Tracheal epithelial cell (primary cell): Measurements from ENCODE around the gene PRKCQ. TPM values are rescaled to one million over a fixed set of nuclear protein-coding genes. Genes with fewer than 3 reads are reported as not detected.

Source experiments
- total RNA-seq: library from RNA; depleted of rRNA; stranded (reverse); fragments of >200 nt; gene quantifications from 2 replicates; pipeline ENCODE4 v1.2.1, GENCODE V29; 2014

The PRKCQ gene
- total RNA-seq, result 2.3 and 3.1 TPM in 2 replicates

GRCh38 chr10:6579904-6580278 is at the start of gene PRKCQ:
Gene PRKCQ, minus strand, starts transcription at chr10:6580276. Its CDS starts 65,141 bp downstream, at chr10:6515135.

